Prostate gland (tissue), 2 donors: ENCODE data around the gene SH2B3. TPM values are rescaled to one million over a fixed set of nuclear protein-coding genes. Genes with fewer than 3 reads are reported as not detected.
A peak's percentile ranks its signal among the peaks of the same experiment; 100 is the strongest.

Source experiments
- DNase-seq: peaks from one replicate; pipeline ENCODE4 v3.0.0-alpha.2; 2019; ENCODE audit warnings: low spot score
- H3K27ac ChIP-seq, 2 donors: fragments of 200-600 bp; sonication (generic); 2 replicates each; pipeline ENCODE4 v1.5.1; 2017 to 2019
- H3K27me3 ChIP-seq: fragments of 200-600 bp; sonication (generic); replicated peaks from 2 replicates; pipeline ENCODE4 v1.5.1; 2019; ENCODE audit not compliant: insufficient read depth
- H3K36me3 ChIP-seq, 2 donors: fragments of 200-600 bp; sonication (generic); 1 replicate in 1 of 2; 2 replicates in 1 of 2; pipeline versions ENCODE4 v1.5.1 to v1.8.1; 2017 to 2019
- H3K4me1 ChIP-seq: fragments of 200-600 bp; sonication (generic); replicated peaks from 2 replicates; pipeline ENCODE4 v1.5.1; 2019
- H3K4me3 ChIP-seq, 2 donors: fragments of 200-600 bp; sonication (generic); 2 replicates each; pipeline ENCODE4 v1.5.1; 2017 to 2019
- H3K9me3 ChIP-seq: fragments of 200-600 bp; sonication (generic); 2 replicates; pipeline ENCODE4 v1.5.1; 2017
- CTCF ChIP-seq, 4 experiments: fragments of 200-600 bp in 2 of 4; fragments of 450-650 bp in 2 of 4; sonication (generic) in 2 of 4; IDR thresholded peaks; 1 replicate in 3 of 4; 2 replicates in 1 of 4; pipeline ENCODE4 v1.5.1; 2016 to 2019; ENCODE audit warnings: antibody characterized with exemption in 4 of 4, mild to moderate bottlenecking in 2 of 4, moderate library complexity in 2 of 4
- POLR2A ChIP-seq: fragments of 450-650 bp; IDR thresholded peaks from one replicate; pipeline ENCODE4 v1.6.1; 2016; ENCODE audit warnings: antibody characterized with exemption, mild to moderate bottlenecking
- POLR2AphosphoS5 ChIP-seq: sonication (generic); formaldehyde crosslinking; IDR thresholded peaks from one replicate; pipeline ENCODE4 v1.6.1; 2017; ENCODE audit warnings: antibody characterized with exemption
- WGBS: methylation state at CpG from one replicate; pipeline ENCODE4 v1.1.5; 2018; 5-methylcytosine and 5-hydroxymethylcytosine counted together
- intact Hi-C: fragments of 100-400 bp; cut with DNase I; formaldehyde crosslinking; loops from one replicate; pipeline ENCODE4 v1.14.2; 2022
- total RNA-seq, 2 donors: library from RNA; depleted of rRNA; stranded (reverse); fragments of >200 nt; gene quantifications; one replicate each; pipeline ENCODE4 v1.1.0, GENCODE V29; 2016

The SH2B3 gene
- total RNA-seq, result 10 to 100 TPM; 13.3 to 34.8 TPM

- no peak for DNase-seq
- intact Hi-C loops, result loop anchor here (5.0 kb wide), 1 partner anchor 46 kb away; no protein-coding TSS in a partner anchor
- peaks cover 5% of the 10 kb centered on the region for H3K4me1 ChIP-seq
- H3K27ac ChIP-seq, result peak within 1 kb of the TSS; percentile 67 to 69
- no peaks in the 10 kb centered on the region for H3K9me3 ChIP-seq
- no peaks in the 10 kb centered on the region for H3K27me3 ChIP-seq
- WGBS, result under 1% methylated on average over 44 of the region's 80 CpGs
- TF ChIP-seq CTCF (IDR thresholded peaks at IDR 0.05), result no peak
- peak; percentile 24 for TF ChIP-seq POLR2A
- no peak for TF ChIP-seq POLR2AphosphoS5
- peak within 1 kb of the TSS; percentile 84 to 93 for H3K4me3 ChIP-seq
- H3K36me3 ChIP-seq, result no peaks in the 10 kb centered on the region
Measured at GRCh38 chr12:111405859-111406473, at the start of gene SH2B3. TSS of gene SH2B3 (plus strand) at chr12:111405923. CDS start at chr12:111418146, 12,223 bp downstream.

GRCh38 chr12:111359231-111359913 is 46.4 kb upstream of the SH2B3 start:
- Histone ChIP-seq H3K36me3 (no peaks in the 10 kb centered on the region), H3K4me3 (no peak overlapping the region), H3K27me3 (no peaks in the 10 kb centered on the region), H3K27ac (no peak overlapping the region), H3K4me1 (no peaks in the 10 kb centered on the region), H3K9me3 (no peaks in the 10 kb centered on the region)
- WGBS, result 60% methylated on average over 11 of the region's 11 CpGs
- intact Hi-C loops, result no loop called here
- TF ChIP-seq POLR2A, result no peak
- TF ChIP-seq CTCF (IDR thresholded peaks at IDR 0.05), result no peak
- TF ChIP-seq POLR2AphosphoS5, result no peak
- no peak for DNase-seq

- intact Hi-C loops, result no loop called here
Measured at GRCh38 chr12:111359914-111360276, 45.8 kb upstream of the SH2B3 start.

GRCh38 chr12:111360325-111360930 is 45.3 kb upstream of the SH2B3 start:
- Histone ChIP-seq H3K36me3 (no peaks in the 10 kb centered on the region), H3K27ac (no peak overlapping the region), H3K4me3 (no peak overlapping the region), H3K27me3 (no peaks in the 10 kb centered on the region), H3K4me1 (no peaks in the 10 kb centered on the region), H3K9me3 (no peaks in the 10 kb centered on the region)
- WGBS, result 68% methylated on average over 9 of the region's 9 CpGs
- TF ChIP-seq POLR2AphosphoS5 (no peak), POLR2A (no peak), CTCF (IDR thresholded peaks at IDR 0.05) (no peak)
- DNase-seq, result no peak
- intact Hi-C loops, result no loop called here

More at GRCh38 chr12:111359914-111360276, 45.8 kb upstream of the SH2B3 start:
- DNase-seq, result no peak
- no peaks in the 10 kb centered on the region for H3K9me3 ChIP-seq
- WGBS, result 82% methylated on average over 5 of the region's 5 CpGs
- no peaks in the 10 kb centered on the region for H3K4me1 ChIP-seq
- no peak overlapping the region for H3K4me3 ChIP-seq
- TF ChIP-seq POLR2AphosphoS5, result no peak
- TF ChIP-seq CTCF (IDR thresholded peaks at IDR 0.05), result no peak
- TF ChIP-seq POLR2A, result no peak
- no peaks in the 10 kb centered on the region for H3K27me3 ChIP-seq
- H3K36me3 ChIP-seq, result no peaks in the 10 kb centered on the region
- H3K27ac ChIP-seq, result no peak overlapping the region
